Activated T-helper 1 cell treated with anti-CD3 and anti-CD28 coated beads, Interleukin-2, amount 50 U/mL, for 16 hours (primary cell): ENCODE measurements around the gene GABARAP.
"Not testable (repeated sequence)": the region's sequence is repeated elsewhere in the genome, so short reads cannot be mapped to it uniquely, and the experiment has no call there.

Source experiments
- DNase-seq, 2 donors: peaks; one replicate each; pipeline ENCODE4 v3.0.0-alpha.2; 2020; ENCODE audit warnings: low read depth in 1 of 2, low spot score in 1 of 2

Gene GABARAP

DNA sequence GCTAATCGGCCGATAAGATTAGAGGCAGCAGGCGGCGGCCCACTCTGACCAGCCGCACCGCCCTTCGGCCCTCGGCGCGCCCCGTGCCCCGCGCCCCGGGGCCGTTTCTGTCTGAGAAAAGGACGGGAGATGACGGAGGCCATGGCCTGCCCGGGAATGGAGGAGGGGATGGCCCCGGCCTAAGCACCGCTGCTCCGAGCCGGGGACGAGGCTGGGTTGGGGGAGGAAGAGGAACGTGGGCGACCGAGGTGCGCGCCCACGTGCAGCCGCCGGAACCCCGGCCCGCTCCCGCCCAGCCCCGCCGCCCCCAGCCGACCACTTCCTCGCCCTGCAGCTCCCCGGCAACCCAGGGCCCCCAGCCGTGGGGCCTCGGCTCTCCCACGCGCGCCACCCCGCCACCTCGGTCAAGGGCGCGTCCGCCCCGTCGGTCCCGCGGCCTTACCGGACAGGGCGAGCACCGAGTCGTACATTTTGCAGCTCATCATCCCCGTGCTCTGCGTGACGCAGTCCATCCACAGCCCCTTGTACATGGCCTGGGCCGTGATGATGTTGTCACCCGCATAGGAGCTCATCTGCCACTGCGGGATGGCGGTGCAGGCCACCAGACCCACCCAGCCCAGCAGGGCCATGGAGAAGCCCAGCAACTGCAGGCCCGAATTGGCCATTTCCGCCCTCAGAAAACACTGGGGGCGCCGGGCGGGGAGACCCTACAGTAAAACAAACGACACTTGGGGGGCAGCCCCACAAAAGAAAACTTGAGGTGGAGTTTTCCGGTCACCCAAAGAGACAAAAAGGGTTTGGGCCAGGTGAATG lies 19.3 kb upstream of the GABARAP start:
- DNase-seq, result no peak

DNA sequence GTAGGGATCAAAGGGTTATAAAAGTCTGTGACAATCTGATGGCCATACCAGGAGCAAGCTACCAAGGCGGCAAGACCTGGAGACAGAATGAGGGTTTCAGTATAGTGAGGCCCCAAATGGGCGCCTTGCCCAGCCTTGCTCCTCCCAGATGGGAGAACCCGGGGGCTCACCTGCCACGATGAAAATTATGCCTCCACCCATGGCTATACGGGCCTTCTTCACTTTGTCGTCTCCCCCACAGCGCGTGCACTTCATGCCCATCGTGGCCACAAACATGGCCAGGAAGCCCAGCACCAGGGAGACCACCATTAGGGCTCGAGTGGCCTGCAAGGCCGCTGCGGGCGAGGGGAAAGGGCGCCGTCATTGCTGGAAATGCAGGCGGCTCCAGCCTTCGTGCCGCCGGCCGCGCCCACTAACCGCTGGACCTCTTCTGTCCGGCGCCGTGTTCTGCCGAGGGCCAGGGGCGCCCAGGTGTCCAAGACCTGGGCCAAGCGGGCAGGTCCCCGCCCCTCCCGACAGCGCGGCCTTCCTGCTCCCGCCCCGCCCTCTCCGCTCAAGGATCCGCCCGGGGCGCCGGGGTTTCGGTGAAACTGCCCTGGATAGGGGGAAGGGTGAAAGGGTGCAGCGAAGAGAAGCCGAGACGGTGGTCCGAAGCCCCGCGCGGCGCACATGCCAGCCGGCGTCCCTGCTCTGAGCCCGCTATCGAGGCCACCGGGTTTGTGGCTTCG lies 18.6 kb upstream of the GABARAP start:
- DNase-seq, result no peak

DNA sequence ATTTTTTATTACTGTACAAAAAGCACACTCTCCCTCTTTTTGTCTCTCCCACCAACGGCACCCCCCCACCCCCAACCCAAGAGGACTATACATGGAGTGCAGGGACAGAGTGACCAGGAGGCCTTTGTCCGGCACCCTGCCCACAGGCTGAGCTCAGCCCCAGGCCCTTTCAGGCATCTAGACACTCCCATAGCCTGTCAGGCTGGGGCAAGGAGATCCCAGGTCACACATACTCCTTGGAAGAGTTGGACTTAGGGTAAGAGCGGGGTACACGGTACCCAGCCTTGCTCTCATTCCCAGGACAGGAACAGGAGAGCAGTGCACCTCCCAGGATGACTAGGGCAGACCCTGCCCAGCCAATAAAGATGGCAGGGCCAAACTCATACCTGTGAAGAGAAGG lies 17.9 kb upstream of the GABARAP start:
- DNase-seq, result no peak

DNA sequence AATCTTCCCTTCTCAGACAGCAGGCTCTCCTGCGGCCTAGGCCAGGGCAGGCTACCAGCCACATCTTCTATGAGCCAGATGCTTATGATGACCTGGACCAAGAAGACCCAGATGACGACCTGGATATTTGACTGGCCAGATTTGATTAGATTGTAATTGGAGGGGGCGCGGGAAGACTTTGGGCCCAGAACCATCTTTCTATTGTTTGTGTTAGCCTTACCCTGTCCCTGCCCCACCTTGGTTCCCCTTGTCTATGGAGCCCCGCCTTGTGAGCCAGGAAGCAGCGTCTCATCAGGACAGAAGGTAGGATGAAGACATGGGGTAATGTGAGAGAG lies 17.3 kb upstream of the GABARAP start:
- DNase-seq, result no peak

DNA sequence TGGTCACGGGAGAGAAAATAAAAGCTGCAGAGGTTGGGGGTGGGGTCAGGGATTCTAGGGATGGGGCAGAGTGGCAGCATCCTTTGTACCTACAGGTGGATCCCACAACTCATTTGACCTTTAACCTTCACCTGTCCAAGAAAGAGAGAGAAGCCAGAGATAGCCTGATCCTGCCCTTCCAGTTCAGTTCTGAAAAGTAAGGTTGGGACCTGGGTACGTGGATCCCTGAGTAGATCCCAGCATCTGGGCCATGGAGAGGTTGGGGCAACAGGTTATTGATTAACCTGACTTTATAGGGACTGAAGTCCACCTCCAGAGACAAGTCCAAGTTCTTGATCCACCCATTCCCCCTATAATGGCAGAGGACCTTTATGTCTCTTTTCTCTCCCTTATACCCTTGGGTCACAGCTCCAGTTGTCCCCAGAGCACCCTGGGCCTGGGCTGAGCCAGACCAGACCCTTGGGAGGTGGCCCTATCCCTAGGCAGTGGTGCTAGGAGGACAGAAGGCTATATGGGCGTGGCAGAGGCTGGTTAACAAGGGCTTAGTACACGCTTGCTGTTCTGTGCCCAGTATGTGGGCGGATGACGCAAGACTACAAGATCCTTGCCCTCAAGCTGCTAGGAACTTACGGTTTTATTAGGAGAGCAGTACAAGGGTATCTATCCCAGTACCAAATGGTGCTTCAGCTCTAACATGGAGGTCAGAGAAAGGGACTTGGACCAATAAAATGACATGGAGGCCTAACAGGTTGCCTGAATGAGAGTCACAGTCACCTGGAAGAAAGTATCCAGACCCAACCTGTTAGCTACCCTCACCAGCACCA lies 16.7 kb upstream of the GABARAP start:
- DNase-seq, result no peak

DNA sequence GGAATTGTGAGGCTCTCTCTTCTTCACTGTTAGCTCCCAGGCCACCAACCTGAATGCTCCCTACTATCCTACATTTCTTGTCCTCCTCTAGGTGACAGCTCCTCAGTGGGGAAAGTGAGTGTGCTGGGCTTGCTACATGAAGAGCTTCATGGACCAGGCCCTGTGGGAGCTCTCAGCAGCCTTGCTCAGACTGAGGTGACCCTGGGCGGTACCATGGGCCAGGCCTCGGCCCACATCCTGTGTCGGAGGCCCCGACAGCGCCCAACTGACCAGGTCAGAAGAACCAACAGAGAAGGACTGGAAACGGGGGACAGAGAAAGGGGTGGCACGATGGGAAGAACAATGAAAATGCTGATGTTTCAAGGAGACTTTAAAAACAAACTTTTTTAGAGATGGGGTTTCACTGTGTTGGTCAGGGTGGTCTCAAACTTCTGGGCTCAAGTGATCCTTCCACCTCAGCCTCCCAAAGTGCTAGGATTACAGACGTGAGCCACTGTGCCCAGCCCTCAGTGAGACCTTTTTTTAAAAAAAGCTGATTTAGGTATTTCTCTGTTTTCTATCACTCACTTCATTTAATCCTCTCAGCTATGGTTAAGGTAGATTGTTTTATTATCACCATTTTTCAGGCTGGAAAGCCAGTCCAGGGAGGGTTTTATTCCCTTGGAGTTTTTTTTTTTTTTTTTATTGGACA lies 14.7 kb upstream of the GABARAP start:
- no peak for DNase-seq

DNA sequence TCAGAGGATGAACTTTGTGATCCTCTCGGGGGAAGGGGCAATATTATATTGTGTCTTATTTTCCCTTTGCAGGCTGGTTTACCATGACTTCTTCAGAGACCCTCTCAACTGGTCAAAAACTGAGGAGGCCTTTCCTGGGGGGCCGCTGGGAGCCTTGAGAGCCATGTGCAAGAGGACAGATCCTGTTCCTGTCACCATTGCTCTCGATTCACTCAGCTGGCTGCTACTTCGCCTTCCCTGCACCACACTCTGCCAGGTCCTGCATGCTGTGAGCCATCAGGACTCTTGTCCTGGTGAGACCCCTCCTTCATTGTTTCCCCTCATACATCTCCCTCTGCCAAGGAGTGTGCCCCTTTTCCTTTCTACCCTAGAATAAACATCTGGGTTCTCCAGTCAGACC lies 12.3 kb upstream of the GABARAP start:
- DNase-seq, result no peak

DNA sequence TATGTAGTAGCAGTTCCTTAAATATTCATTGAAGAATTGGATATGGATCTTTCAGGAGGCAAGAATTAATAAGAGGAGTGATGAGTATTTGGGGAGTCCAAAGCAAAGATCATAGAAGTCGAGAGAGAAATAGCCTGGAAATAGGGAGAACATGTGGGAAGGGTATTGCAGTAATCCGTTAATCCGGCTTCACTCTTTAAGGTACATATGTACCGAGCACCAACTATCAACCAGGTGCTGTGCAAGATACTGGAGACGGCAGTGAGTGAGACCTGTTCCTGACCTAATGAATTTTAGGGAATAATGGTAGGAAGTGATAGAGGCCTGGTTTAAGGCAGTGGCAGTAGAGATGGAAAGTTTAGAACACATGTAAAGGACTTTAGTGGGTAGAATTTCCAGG lies 10.8 kb upstream of the GABARAP start:
- no peak for DNase-seq

DNA sequence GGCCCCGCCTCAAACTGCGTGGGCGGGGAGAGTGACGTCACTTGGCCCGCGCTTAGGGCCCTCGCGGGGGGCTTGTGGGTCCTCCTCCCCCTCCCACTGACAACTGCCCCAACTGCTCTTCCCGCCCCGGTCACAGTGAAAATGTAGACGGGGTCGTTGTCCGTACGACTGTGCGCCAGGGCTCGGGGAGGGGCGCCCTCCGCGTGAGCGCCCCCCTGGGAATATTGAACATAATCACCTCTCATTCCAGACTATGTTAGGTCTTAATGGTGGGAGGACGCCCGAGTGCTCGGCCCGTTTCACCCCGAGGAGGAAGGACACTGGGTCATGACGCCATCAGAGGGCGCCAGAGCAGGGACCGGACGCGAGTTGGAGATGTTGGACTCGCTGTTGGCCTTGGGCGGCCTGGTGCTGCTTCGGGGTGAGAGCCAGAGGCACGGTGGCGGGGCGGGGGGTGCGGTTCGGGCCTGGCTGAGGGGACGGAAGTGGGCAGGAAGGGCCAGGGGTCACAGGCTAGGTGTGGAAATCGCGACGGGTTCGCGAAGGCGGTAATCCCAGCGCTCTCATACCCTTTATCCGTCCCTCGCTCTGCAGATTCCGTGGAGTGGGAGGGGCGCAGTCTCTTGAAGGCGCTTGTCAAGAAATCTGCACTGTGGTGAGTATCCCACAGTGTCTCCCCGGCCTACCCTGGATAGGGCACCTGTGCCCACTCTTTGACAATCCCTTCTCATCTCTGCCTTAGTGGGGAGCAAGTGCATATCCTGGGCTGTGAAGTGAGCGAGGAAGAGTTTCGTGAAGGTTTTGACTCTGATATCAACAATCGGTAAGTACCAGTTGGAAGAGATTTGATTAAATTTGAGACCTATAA lies 10.2 kb upstream of the GABARAP start, which contains the start of gene ELP5:
ELP5 (plus strand) TSS at position 40 of the 868 bp plus-strand sequence; CDS start at position 376, 336 bp downstream.
- peak; percentile 70 to 75 for DNase-seq

DNA sequence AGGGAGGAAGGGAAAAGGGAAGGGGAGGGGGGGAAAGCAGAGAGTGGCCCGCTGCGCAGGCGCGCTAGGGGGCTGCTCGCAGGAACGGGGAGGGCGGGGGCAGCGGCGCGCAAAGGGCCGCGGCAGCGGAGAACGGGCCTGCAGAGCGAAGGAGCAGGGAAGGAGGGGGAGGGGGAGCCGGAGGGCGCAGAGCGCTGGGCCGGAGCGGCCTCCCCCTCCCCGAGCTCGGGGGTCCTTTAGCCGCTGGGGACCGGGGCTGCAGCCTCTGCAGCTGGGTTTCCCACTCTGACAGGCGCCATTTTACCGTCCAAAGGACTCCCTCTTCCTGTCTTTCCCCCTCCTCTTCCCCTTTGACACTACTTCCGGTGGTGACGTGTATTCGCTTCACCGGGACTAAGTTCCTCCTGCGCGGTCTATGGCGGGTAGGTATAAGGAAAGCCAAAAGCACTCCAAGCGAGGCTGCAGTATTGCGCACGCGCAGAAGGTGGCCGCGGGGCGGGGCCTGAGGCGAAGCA lies 9.5 kb upstream of the GABARAP start, which contains the start of gene CTDNEP1:
CTDNEP1 (minus strand) TSS at position 74 of the 515 bp plus-strand sequence. CDS start 438 bp downstream, outside the sequence.
- peak; percentile 96 to 99 for DNase-seq

DNA sequence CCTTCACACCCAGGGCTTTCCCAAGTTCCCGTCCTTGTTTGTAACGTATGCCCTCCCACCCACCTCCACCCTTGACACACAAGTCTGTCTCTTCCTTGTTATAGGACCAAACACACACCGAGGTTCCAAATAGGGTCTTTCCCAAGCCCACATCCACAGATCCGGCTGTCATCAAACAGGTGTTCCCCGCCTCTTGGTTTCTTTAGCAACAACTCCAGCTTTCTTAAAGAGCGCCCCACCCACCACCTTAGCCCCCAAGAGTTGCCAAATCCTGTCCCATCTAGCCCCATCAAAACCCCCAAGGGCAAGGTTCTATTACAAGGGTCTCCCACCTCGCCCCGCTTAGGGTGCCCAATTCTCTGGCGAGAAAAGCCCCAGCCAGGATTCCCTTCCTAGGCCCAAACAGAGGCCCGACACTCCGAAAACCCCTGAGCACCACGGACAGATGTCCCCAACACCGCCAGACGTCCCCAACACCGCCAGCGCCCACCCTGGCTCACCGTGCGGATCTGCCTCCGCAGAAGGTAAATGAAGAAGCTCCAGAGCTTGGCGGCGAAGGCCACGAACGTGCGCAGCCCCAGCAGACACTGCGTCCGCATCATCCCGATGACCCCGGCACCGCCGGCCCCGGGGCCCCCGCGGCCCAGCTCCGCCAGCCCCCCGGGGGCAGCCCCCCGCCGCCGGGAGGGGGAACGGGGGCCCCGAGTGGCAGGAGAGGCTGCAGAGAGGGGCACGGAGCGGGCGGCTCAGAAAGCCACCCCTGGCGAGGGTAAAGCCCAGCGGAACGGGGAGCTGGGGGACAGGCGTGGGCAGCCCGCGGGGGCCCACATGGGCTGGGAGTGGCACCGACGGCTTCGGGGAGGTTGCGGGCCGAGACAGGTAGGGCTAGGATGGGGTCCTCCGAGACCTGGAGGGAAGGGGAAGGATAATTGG lies 8.7 kb upstream of the GABARAP start:
- DNase-seq, result no peak

DNA sequence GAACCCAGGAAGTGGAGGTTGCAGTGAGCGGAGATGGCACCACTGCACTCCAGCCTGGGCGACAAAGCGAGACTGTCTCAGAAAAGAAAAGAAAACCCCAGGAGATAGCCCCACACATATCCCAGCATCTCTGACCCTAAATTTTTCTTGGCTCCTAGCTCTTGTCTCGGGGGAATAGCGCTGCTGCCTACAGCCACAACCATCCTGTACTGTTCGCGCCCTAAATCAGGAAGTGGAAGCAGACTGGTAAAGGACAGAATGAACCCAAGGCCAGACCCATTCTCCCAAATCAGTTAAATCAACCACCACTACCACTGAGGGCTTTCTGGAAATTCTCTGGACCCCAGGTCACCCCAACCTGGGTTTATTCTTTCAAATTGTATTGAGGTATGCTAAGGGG lies 7.6 kb upstream of the GABARAP start:
- no peak for DNase-seq

DNA sequence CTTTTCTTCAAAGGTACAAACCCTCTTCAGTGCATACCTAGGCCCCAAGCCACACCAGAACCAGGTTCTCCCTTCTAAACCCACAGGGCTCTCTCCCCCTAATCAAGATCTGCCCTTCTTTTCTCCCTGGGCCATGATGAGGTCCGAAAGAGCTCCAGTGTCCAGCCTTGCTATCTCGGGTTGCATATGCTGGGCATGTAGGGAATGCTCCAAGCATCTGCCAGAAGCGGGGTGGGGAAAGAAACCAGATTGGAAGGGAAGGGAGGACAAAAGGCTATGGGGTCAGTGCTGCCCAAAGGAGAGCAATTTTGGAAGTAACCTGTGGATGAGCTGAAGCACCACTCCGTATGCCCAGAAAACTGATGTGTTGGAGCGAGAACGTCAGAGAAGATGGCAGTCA lies 7.0 kb upstream of the GABARAP start:
- no peak for DNase-seq

DNA sequence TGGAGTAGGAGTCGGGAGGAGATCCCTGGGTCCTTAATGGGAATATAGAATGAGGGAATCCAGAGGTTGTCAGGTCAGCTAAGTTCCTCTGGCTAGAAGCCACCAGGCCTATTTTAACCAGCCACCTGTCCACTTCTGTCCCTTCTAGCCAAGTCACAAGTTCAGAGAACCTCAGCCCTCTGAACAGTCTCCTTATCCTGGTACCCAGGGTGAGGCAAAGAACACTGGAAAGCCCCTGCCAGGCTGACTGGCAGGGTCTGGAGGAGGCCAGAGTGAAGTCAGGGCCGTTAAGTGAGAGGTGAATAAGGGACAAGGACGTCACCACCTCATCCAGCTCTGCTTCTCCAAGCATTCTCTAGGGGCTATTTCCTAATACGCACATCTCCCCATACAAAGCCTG lies 6.5 kb upstream of the GABARAP start:
- DNase-seq, result no peak

DNA sequence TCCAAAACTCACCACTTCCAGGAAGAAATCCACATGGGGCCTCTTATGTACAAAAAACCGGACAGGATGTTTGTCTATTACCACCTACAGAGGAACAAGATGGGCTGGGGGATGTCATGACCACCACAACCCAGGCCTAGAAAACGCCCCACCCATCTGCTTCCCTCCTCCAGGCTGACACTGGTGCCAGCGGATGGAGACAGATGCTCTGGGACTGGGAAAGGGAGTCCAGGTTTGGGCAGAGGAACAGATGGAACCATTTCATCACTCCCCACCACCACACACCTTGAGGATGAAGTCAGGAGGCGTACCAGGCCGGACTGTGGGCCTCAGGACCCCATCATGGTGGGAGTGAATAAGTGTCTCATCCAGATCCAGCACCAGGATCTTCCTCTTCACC lies 4.5 kb upstream of the GABARAP start:
- DNase-seq, result no peak

DNA sequence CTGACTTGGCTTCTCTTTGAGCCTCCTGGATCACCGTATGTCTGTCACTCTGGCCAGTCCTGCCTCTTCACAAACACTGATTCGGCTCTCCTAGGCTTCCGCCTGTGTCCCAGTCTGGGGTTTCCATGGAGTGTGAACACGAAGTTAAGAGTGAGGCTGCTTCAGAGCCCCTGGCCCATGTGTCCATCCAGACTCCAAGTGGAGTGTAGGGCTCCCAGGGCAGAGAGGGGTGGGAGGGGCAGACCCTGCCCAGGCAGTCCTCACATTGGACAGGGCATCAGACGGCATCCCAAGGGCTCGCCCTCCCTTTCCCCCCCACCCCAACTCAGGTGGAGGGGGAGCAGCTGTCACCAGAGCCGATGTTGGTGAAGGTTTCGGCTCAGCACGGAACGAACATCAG lies 1.6 kb upstream of the GABARAP start:
- DNase-seq, result not testable (repeated sequence)

DNA sequence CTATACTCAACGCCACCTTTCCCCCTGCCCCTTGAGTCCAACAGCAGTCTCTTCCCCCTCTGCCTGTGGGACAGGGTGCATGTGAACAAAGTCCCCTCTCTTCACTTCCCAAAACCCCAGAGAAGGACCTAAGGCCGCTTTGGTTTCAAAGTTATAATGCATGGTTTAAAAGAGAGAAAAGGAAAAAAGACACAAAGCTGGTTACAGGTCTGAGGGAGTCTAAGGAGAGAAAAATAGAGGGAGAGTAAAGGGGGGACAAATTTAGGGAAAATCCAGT lies 1.1 kb upstream of the GABARAP start:
- DNase-seq, result no peak

DNA sequence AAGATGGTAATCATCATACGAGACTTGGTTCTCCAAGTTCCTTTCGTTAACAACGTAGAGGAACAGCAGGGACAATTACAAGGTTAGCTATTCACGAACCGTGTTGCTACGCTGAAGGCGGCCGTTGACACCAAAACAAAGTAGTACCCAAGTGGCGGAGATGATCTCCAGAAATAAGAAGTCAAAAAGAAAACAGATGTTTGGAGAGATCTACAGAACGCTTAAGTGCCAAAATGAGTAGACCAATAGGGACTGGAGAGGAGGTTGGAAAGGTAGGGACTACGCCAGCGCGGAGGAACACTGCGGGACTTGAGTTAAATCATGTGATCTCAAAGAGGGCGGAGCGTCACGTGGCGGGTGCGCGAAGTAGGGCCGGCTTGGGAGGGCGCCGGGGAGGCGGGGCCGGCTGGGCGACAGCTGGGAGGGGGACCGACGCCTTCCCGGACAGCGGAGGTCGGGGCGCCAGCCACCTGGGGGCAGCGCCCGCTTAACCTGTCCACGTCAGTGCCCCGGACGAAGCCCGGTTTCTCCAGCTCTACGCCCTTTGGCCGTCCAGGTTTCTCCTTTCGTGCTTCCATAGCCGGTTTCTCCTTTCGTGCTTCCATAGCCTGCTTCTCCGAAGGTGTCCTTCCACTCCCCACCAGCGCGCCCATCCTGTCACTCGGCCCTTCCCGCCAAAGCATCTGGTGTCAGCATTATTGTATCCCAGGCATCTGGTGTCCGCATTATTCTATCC lies 636 bp upstream of the GABARAP start:
- DNase-seq, result peak; percentile 87 to 89
